HPDE6-E6E7 (cell line): Measurements from ENCODE around the gene IMP3.
"Not testable (repeated sequence)": the region's sequence is repeated elsewhere in the genome, so short reads cannot be mapped to it uniquely, and the experiment has no call there.

Experiments
- DNase-seq: peaks from one replicate; pipeline ENCODE4 v3.0.0; 2011; ENCODE audit warnings: missing footprints; ENCODE audit errors: extremely low spot score

Gene IMP3

GRCh38 chr15:75639709-75640482, at the start of gene IMP3:
Gene IMP3 (minus strand): TSS chr15:75640224. CDS start chr15:75640168, 56 bp downstream.
- peak; percentile 91 for DNase-seq

GRCh38 chr15:75689429-75689828, 49.4 kb upstream of the IMP3 start:
- not testable (repeated sequence) for DNase-seq

GRCh38 chr15:75688831-75689230, 48.8 kb upstream of the IMP3 start:
- DNase-seq: no peak

- DNase-seq: no peak
Measured at GRCh38 chr15:75688278-75688557, 48.2 kb upstream of the IMP3 start.

- DNase-seq: no peak
Measured at GRCh38 chr15:75687486-75688277, 47.7 kb upstream of the IMP3 start.

GRCh38 chr15:75686212-75686642, 46.2 kb upstream of the IMP3 start:
- DNase-seq: not testable (repeated sequence)

GRCh38 chr15:75685195-75685594, 45.2 kb upstream of the IMP3 start:
- no peak for DNase-seq

GRCh38 chr15:75684648-75685047, 44.6 kb upstream of the IMP3 start:
- no peak for DNase-seq

GRCh38 chr15:75683646-75684312, 43.8 kb upstream of the IMP3 start:
- not testable (repeated sequence) for DNase-seq

- no peak for DNase-seq
Measured at GRCh38 chr15:75682181-75683135, 42.4 kb upstream of the IMP3 start.

- DNase-seq: no peak
Measured at GRCh38 chr15:75680007-75680789, 40.2 kb upstream of the IMP3 start.

- not testable (repeated sequence) for DNase-seq
Measured at GRCh38 chr15:75678324-75678690, 38.3 kb upstream of the IMP3 start.

GRCh38 chr15:75677465-75678323, 37.7 kb upstream of the IMP3 start:
- no peak for DNase-seq

GRCh38 chr15:75676688-75677464, 36.9 kb upstream of the IMP3 start:
- DNase-seq: no peak

GRCh38 chr15:75675579-75676404, 35.8 kb upstream of the IMP3 start:
- no peak for DNase-seq

- no peak for DNase-seq
Measured at GRCh38 chr15:75674366-75674765, 34.3 kb upstream of the IMP3 start.

- no peak for DNase-seq
Measured at GRCh38 chr15:75673426-75674235, 33.6 kb upstream of the IMP3 start.
